ENCODE measurements around the gene LRRC36.

The LRRC36 gene

GRCh38 chr16:67397036-67397801, 70.6 kb downstream of the LRRC36 start:
- H3K4me3 ChIP-seq (replicated peaks; ENCODE audit: insufficient read depth, low read length), result no peak overlapping the region
- TF ChIP-seq POLR2AphosphoS5 (IDR thresholded peaks at IDR 0.05; ENCODE audit: low read depth) (no peak), SPI1 (IDR thresholded peaks at IDR 0.05; ENCODE audit: borderline replicate concordance, low read depth) (no peak), GABPA (IDR thresholded peaks at IDR 0.05; ENCODE audit: low read depth) (no peak), CTCF (IDR thresholded peaks at IDR 0.05; ENCODE audit: insufficient read depth, low read length) (no peak)
- TF ChIP-seq, protein P1, sequence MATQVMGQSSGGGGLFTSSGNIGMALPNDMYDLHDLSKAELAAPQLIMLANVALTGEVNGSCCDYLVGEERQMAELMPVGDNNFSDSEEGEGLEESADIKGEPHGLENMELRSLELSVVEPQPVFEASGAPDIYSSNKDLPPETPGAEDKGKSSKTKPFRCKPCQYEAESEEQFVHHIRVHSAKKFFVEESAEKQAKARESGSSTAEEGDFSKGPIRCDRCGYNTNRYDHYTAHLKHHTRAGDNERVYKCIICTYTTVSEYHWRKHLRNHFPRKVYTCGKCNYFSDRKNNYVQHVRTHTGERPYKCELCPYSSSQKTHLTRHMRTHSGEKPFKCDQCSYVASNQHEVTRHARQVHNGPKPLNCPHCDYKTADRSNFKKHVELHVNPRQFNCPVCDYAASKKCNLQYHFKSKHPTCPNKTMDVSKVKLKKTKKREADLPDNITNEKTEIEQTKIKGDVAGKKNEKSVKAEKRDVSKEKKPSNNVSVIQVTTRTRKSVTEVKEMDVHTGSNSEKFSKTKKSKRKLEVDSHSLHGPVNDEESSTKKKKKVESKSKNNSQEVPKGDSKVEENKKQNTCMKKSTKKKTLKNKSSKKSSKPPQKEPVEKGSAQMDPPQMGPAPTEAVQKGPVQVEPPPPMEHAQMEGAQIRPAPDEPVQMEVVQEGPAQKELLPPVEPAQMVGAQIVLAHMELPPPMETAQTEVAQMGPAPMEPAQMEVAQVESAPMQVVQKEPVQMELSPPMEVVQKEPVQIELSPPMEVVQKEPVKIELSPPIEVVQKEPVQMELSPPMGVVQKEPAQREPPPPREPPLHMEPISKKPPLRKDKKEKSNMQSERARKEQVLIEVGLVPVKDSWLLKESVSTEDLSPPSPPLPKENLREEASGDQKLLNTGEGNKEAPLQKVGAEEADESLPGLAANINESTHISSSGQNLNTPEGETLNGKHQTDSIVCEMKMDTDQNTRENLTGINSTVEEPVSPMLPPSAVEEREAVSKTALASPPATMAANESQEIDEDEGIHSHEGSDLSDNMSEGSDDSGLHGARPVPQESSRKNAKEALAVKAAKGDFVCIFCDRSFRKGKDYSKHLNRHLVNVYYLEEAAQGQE (IDR thresholded peaks at IDR 0.05; ENCODE audit: insufficient replicate concordance, low read depth), result no peak
- H3K27ac ChIP-seq (replicated peaks), result no peak overlapping the region
- peaks cover 20% of the 10 kb centered on the region for H3K27me3 ChIP-seq (ENCODE audit: insufficient read depth, poor library complexity, severe bottlenecking)
- no peak for DNase-seq (ENCODE audit: low read depth in 1 of 2, low spot score in 1 of 2)

GRCh38 chr16:67397812-67398545, 71.4 kb downstream of the LRRC36 start:
- TF ChIP-seq SPI1 (IDR thresholded peaks at IDR 0.05; ENCODE audit: borderline replicate concordance, low read depth) (no peak), POLR2AphosphoS5 (IDR thresholded peaks at IDR 0.05; ENCODE audit: low read depth) (no peak), GABPA (IDR thresholded peaks at IDR 0.05; ENCODE audit: low read depth) (no peak), CTCF (IDR thresholded peaks at IDR 0.05; ENCODE audit: insufficient read depth, low read length) (no peak)
- TF ChIP-seq, protein P1 (IDR thresholded peaks at IDR 0.05; ENCODE audit: insufficient replicate concordance, low read depth), result no peak
- no peak overlapping the region for H3K27ac ChIP-seq (replicated peaks)
- H3K4me3 ChIP-seq (replicated peaks; ENCODE audit: insufficient read depth, low read length), result no peak overlapping the region
- H3K27me3 ChIP-seq (ENCODE audit: insufficient read depth, poor library complexity, severe bottlenecking), result peaks cover 14% of the 10 kb centered on the region
- no peak for DNase-seq (ENCODE audit: low read depth in 1 of 2, low spot score in 1 of 2)

GRCh38 chr16:67398546-67399217, 72.1 kb downstream of the LRRC36 start:
- no peak overlapping the region for H3K27ac ChIP-seq (replicated peaks)
- TF ChIP-seq, protein P1 (IDR thresholded peaks at IDR 0.05; ENCODE audit: insufficient replicate concordance, low read depth), result no peak
- TF ChIP-seq GABPA (IDR thresholded peaks at IDR 0.05; ENCODE audit: low read depth) (no peak), POLR2AphosphoS5 (IDR thresholded peaks at IDR 0.05; ENCODE audit: low read depth) (no peak), SPI1 (IDR thresholded peaks at IDR 0.05; ENCODE audit: borderline replicate concordance, low read depth) (no peak), CTCF (IDR thresholded peaks at IDR 0.05; ENCODE audit: insufficient read depth, low read length) (no peak)
- H3K27me3 ChIP-seq (ENCODE audit: insufficient read depth, poor library complexity, severe bottlenecking), result peaks cover 6% of the 10 kb centered on the region
- DNase-seq (ENCODE audit: low read depth in 1 of 2, low spot score in 1 of 2), result no peak
- H3K4me3 ChIP-seq (replicated peaks; ENCODE audit: insufficient read depth, low read length), result no peak overlapping the region
